Memory B cell (primary cell): ENCODE results near the gene ZNF598.

Experiments used
- ATAC-seq: fragments of 150-1000 bp; cut with Tn5 transposase; 2 replicates; pipeline ENCODE4 v1.10.0; 2021; ENCODE audit warnings: low read depth, mild to moderate bottlenecking, moderate library complexity
- DNase-seq, 2 donors: peaks; one replicate each; pipeline ENCODE4 v3.0.0; 2022; ENCODE audit warnings: low spot score in 2 of 2
- H3K27ac Mint-ChIP-seq: one replicate; pipeline ENCODE4 v1.8.0; 2022; ENCODE audit warnings: mild to moderate bottlenecking, moderate library complexity, mixed read lengths
- H3K27me3 Mint-ChIP-seq: one replicate; pipeline ENCODE4 v1.8.0; 2022; ENCODE audit warnings: mixed read lengths
- H3K36me3 Mint-ChIP-seq: one replicate; pipeline ENCODE4 v1.8.0; 2022; ENCODE audit warnings: mild to moderate bottlenecking, mixed read lengths
- H3K4me1 Mint-ChIP-seq: one replicate; pipeline ENCODE4 v1.8.0; 2022; ENCODE audit warnings: mixed read lengths
- H3K4me3 Mint-ChIP-seq: one replicate; pipeline ENCODE4 v1.8.0; 2022; ENCODE audit warnings: mild to moderate bottlenecking, moderate library complexity, mixed read lengths
- H3K9me3 Mint-ChIP-seq: one replicate; pipeline ENCODE4 v1.8.0; 2022; ENCODE audit warnings: mixed read lengths

The ZNF598 gene

GRCh38 chr16:1999866-2000514 lies 9.6 kb downstream of the ZNF598 start:
- DNase-seq (no peak), ATAC-seq (no peak)
- no peaks in the 10 kb centered on the region for H3K27me3 Mint-ChIP-seq
- peaks cover 10% of the 10 kb centered on the region for H3K36me3 Mint-ChIP-seq
- peaks cover 4% of the 10 kb centered on the region for H3K4me1 Mint-ChIP-seq
- H3K9me3 Mint-ChIP-seq: no peaks in the 10 kb centered on the region
- no peak overlapping the region for H3K4me3 Mint-ChIP-seq
- H3K27ac Mint-ChIP-seq: no peak overlapping the region

- peaks cover 10% of the 10 kb centered on the region for H3K36me3 Mint-ChIP-seq
- H3K4me3 Mint-ChIP-seq: no peak overlapping the region
- no peaks in the 10 kb centered on the region for H3K9me3 Mint-ChIP-seq
- no peak for ATAC-seq
- DNase-seq: no peak
- no peak overlapping the region for H3K27ac Mint-ChIP-seq
- H3K27me3 Mint-ChIP-seq: no peaks in the 10 kb centered on the region
- peaks cover 2% of the 10 kb centered on the region for H3K4me1 Mint-ChIP-seq
Measured at GRCh38 chr16:1998852-1999801, 10.5 kb downstream of the ZNF598 start.

- Mint-ChIP-seq H3K4me1 (peaks cover 3% of the 10 kb centered on the region), H3K27me3 (no peaks in the 10 kb centered on the region), H3K9me3 (no peaks in the 10 kb centered on the region), H3K4me3 (no peak overlapping the region), H3K36me3 (peaks cover 10% of the 10 kb centered on the region), H3K27ac (no peak overlapping the region)
- DNase-seq (no peak), ATAC-seq (no peak)
Measured at GRCh38 chr16:1998360-1998835, 11.2 kb downstream of the ZNF598 start.

GRCh38 chr16:1997494-1998359 lies 11.9 kb downstream of the ZNF598 start:
- H3K36me3 Mint-ChIP-seq: peaks cover 10% of the 10 kb centered on the region

GRCh38 chr16:1993731-1994131 lies 15.9 kb downstream of the ZNF598 start:
- peaks cover 3% of the 10 kb centered on the region for H3K36me3 Mint-ChIP-seq
- H3K4me3 Mint-ChIP-seq: no peak overlapping the region
- peak overlapping the region; percentile 70 for H3K27ac Mint-ChIP-seq
- ATAC-seq: no peak
- no peaks in the 10 kb centered on the region for H3K9me3 Mint-ChIP-seq
- peaks cover 15% of the 10 kb centered on the region for H3K4me1 Mint-ChIP-seq
- H3K27me3 Mint-ChIP-seq: no peaks in the 10 kb centered on the region
- DNase-seq: no peak

More at GRCh38 chr16:1997494-1998359, 11.9 kb downstream of the ZNF598 start:
- DNase-seq (no peak), ATAC-seq (no peak)
- H3K27me3 Mint-ChIP-seq: no peaks in the 10 kb centered on the region
- no peak overlapping the region for H3K27ac Mint-ChIP-seq
- no peak overlapping the region for H3K4me3 Mint-ChIP-seq
- H3K4me1 Mint-ChIP-seq: peaks cover 5% of the 10 kb centered on the region
- H3K9me3 Mint-ChIP-seq: no peaks in the 10 kb centered on the region

GRCh38 chr16:1992704-1993317 lies 16.8 kb downstream of the ZNF598 start:
- no peaks in the 10 kb centered on the region for H3K27me3 Mint-ChIP-seq
- no peak overlapping the region for H3K27ac Mint-ChIP-seq
- no peaks in the 10 kb centered on the region for H3K9me3 Mint-ChIP-seq
- H3K4me1 Mint-ChIP-seq: peaks cover 18% of the 10 kb centered on the region
- no peak overlapping the region for H3K4me3 Mint-ChIP-seq
- H3K36me3 Mint-ChIP-seq: no peaks in the 10 kb centered on the region
- DNase-seq (no peak), ATAC-seq (no peak)

GRCh38 chr16:1991948-1992703 lies 17.5 kb downstream of the ZNF598 start:
- Mint-ChIP-seq H3K36me3 (no peaks in the 10 kb centered on the region), H3K27ac (peak overlapping the region; percentile 95), H3K9me3 (no peaks in the 10 kb centered on the region), H3K4me1 (peaks cover 18% of the 10 kb centered on the region), H3K27me3 (no peaks in the 10 kb centered on the region), H3K4me3 (peak overlapping the region; percentile 90)
- DNase-seq: peak; percentile 92 to 97
- ATAC-seq: peak; percentile 66

- peak overlapping the region; percentile 90 for H3K4me3 Mint-ChIP-seq
- peaks cover 18% of the 10 kb centered on the region for H3K4me1 Mint-ChIP-seq
- peak overlapping the region; percentile 95 for H3K27ac Mint-ChIP-seq
- DNase-seq (peak in 1 of 2 donors; percentile 25), ATAC-seq (no peak)
- H3K9me3 Mint-ChIP-seq: no peaks in the 10 kb centered on the region
- H3K27me3 Mint-ChIP-seq: no peaks in the 10 kb centered on the region
- H3K36me3 Mint-ChIP-seq: peaks cover 4% of the 10 kb centered on the region
Measured at GRCh38 chr16:1991588-1991947, 18.1 kb downstream of the ZNF598 start.

GRCh38 chr16:1991135-1991551 lies 18.5 kb downstream of the ZNF598 start:
- Mint-ChIP-seq H3K27ac (peak overlapping the region; percentile 95), H3K27me3 (no peaks in the 10 kb centered on the region), H3K4me1 (peaks cover 18% of the 10 kb centered on the region), H3K36me3 (peaks cover 8% of the 10 kb centered on the region), H3K4me3 (peak overlapping the region; percentile 90), H3K9me3 (no peaks in the 10 kb centered on the region)
- peak; percentile 66 to 71 for DNase-seq
- ATAC-seq: peak; percentile 59

- DNase-seq (peak; percentile 57 to 71), ATAC-seq (peak; percentile 13)
- no peaks in the 10 kb centered on the region for H3K9me3 Mint-ChIP-seq
- peak overlapping the region; percentile 90 for H3K4me3 Mint-ChIP-seq
- peaks cover 18% of the 10 kb centered on the region for H3K4me1 Mint-ChIP-seq
- H3K36me3 Mint-ChIP-seq: peaks cover 10% of the 10 kb centered on the region
- no peaks in the 10 kb centered on the region for H3K27me3 Mint-ChIP-seq
- H3K27ac Mint-ChIP-seq: peak overlapping the region; percentile 95
Measured at GRCh38 chr16:1990351-1991134, 19.1 kb downstream of the ZNF598 start.

GRCh38 chr16:1990101-1990350 lies 19.6 kb downstream of the ZNF598 start:
- no peaks in the 10 kb centered on the region for H3K9me3 Mint-ChIP-seq
- no peak for DNase-seq
- peak overlapping the region; percentile 95 for H3K27ac Mint-ChIP-seq
- no peaks in the 10 kb centered on the region for H3K27me3 Mint-ChIP-seq
- no peak for ATAC-seq
- peaks cover 10% of the 10 kb centered on the region for H3K36me3 Mint-ChIP-seq
- H3K4me3 Mint-ChIP-seq: peak overlapping the region; percentile 90
- H3K4me1 Mint-ChIP-seq: peaks cover 18% of the 10 kb centered on the region

- peak within 1 kb of the TSS; percentile 95 for H3K27ac Mint-ChIP-seq
- DNase-seq (no peak), ATAC-seq (no peak)
- H3K4me1 Mint-ChIP-seq: peaks cover 22% of the 10 kb centered on the region
- H3K9me3 Mint-ChIP-seq: no peaks in the 10 kb centered on the region
- peaks cover 10% of the 10 kb centered on the region for H3K36me3 Mint-ChIP-seq
- peak within 1 kb of the TSS; percentile 90 for H3K4me3 Mint-ChIP-seq
- no peaks in the 10 kb centered on the region for H3K27me3 Mint-ChIP-seq
Measured at GRCh38 chr16:1989209-1990100, 20.2 kb downstream of the ZNF598 start, which contains the start of gene SYNGR3. Gene SYNGR3, plus strand, starts transcription at chr16:1989970. Its CDS starts 133 bp downstream, at chr16:1990103.
